ENCODE results near the gene CDC42BPA.

DNA sequence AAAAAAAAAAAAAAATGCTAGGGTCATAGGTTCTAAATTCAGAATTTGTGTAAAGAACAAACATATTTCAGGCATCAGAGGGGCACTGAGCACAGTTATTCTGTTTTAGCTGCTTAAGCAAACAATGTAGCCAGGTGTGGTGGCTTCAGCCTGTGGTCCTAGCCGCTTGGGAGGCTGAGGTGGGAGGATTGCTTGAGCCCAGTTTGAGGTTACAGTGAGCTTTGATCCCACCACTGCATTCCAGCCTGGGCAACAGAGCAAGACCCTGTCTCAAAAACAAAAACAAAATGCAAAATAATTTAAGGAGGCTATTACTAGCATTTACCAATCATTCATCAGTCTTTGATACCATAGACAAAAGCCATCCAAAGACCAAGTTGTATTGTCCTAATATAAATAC is 49.7 kb upstream of the CDC42BPA start:
- TF ChIP-seq, protein P1, sequence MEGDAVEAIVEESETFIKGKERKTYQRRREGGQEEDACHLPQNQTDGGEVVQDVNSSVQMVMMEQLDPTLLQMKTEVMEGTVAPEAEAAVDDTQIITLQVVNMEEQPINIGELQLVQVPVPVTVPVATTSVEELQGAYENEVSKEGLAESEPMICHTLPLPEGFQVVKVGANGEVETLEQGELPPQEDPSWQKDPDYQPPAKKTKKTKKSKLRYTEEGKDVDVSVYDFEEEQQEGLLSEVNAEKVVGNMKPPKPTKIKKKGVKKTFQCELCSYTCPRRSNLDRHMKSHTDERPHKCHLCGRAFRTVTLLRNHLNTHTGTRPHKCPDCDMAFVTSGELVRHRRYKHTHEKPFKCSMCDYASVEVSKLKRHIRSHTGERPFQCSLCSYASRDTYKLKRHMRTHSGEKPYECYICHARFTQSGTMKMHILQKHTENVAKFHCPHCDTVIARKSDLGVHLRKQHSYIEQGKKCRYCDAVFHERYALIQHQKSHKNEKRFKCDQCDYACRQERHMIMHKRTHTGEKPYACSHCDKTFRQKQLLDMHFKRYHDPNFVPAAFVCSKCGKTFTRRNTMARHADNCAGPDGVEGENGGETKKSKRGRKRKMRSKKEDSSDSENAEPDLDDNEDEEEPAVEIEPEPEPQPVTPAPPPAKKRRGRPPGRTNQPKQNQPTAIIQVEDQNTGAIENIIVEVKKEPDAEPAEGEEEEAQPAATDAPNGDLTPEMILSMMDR (IDR thresholded peaks at IDR 0.05) = no peak
- TF ChIP-seq POLR2A (IDR thresholded peaks at IDR 0.05) = no peak
